ENCODE measurements around the gene CMSS1.

GRCh38 chr3:99878005-99878404, 60.3 kb downstream of the CMSS1 start:
- TF ChIP-seq, protein P1, sequence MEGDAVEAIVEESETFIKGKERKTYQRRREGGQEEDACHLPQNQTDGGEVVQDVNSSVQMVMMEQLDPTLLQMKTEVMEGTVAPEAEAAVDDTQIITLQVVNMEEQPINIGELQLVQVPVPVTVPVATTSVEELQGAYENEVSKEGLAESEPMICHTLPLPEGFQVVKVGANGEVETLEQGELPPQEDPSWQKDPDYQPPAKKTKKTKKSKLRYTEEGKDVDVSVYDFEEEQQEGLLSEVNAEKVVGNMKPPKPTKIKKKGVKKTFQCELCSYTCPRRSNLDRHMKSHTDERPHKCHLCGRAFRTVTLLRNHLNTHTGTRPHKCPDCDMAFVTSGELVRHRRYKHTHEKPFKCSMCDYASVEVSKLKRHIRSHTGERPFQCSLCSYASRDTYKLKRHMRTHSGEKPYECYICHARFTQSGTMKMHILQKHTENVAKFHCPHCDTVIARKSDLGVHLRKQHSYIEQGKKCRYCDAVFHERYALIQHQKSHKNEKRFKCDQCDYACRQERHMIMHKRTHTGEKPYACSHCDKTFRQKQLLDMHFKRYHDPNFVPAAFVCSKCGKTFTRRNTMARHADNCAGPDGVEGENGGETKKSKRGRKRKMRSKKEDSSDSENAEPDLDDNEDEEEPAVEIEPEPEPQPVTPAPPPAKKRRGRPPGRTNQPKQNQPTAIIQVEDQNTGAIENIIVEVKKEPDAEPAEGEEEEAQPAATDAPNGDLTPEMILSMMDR (IDR thresholded peaks at IDR 0.05): no peak
- TF ChIP-seq POLR2A (IDR thresholded peaks at IDR 0.05) (no peak), POLR2AphosphoS5 (IDR thresholded peaks at IDR 0.05) (peak in 2 of 3 donors; percentile 68 to 72), EP300 (IDR thresholded peaks at IDR 0.05) (no peak)
